WTC11 (cell line): ENCODE measurements around the gene NFATC2.

Source experiments
- CREB1 ChIP-seq: sonication (generic); formaldehyde crosslinking; IDR thresholded peaks from 2 replicates; pipeline ENCODE4 v1.8.0; 2023; ENCODE audit warnings: mild to moderate bottlenecking, missing genetic modification reagents
- CTCF ChIP-seq: fragments of 200-600 bp; IDR thresholded peaks from 2 replicates; pipeline ENCODE4 v1.8.0; 2022; ENCODE audit warnings: antibody characterized with exemption
- MAX ChIP-seq: sonication (generic); formaldehyde crosslinking; IDR thresholded peaks from 2 replicates; pipeline ENCODE4 v1.8.0; 2022; ENCODE audit warnings: mild to moderate bottlenecking, missing genetic modification reagents

- TF ChIP-seq MAX (CRISPR knock-in tag) (no peak), CTCF (no peak), CREB1 (no peak)
Measured at GRCh38 chr20:51339721-51340450, 202.6 kb downstream of the NFATC2 start.
